H1 (cell line): ENCODE results near the gene TAF5. TPM values are rescaled to one million over a fixed set of nuclear protein-coding genes. Genes with fewer than 3 reads are reported as not detected.
A peak's percentile ranks its signal among the peaks of the same experiment; 100 is the strongest.

ENCODE experiments used
- CTCF ChIA-PET: fragments of 300-600 bp; sonication (Branson Sonifier 250); formaldehyde crosslinking; loops from one replicate; lab custom pipeline; 2021; ENCODE audit not compliant: partially characterized antibody; lab: Charles Lee
- POLR2A ChIA-PET: fragments of 300-600 bp; sonication (Branson Sonifier 250); formaldehyde crosslinking; loops from one replicate; lab custom pipeline; 2021; ENCODE audit warnings: inconsistent platforms; ENCODE audit not compliant: partially characterized antibody; lab: Charles Lee
- DNase-seq, 2 experiments: peaks; one replicate each; pipeline versions ENCODE4 v3.0.0 to v3.0.0-alpha.2; 2010 to 2022; ENCODE audit warnings: low spot score in 2 of 2, low read depth in 1 of 2, mixed read lengths in 1 of 2
- FAIRE-seq: peaks from 2 replicates; lab custom pipeline; 2011; peaks lifted over from hg19 to GRCh38; lab: Jason Lieb, UNC
- H2AFZ ChIP-seq: 2 replicates; pipeline ENCODE4 v1.8.1; 2012; ENCODE audit warnings: low read length, inconsistent platforms
- H2AK5ac ChIP-seq: 2 replicates; pipeline ENCODE4 v1.6.1; 2013; ENCODE audit warnings: low read depth, low read length
- H2BK120ac ChIP-seq: replicated peaks from 2 replicates; pipeline ENCODE3; 2013; ENCODE audit warnings: low read depth, low read length, inconsistent platforms
- H2BK12ac ChIP-seq: 2 replicates; pipeline ENCODE4 v1.6.1; 2013; ENCODE audit warnings: low read depth, low read length
- H2BK15ac ChIP-seq: 2 replicates; pipeline ENCODE4 v1.6.1; 2013; ENCODE audit warnings: low read length
- H2BK20ac ChIP-seq: 2 replicates; pipeline ENCODE4 v1.6.1; 2013; ENCODE audit warnings: low read length
- H2BK5ac ChIP-seq: 2 replicates; pipeline ENCODE4 v1.6.1; 2013; ENCODE audit warnings: low read depth, low read length
- H3K14ac ChIP-seq: 2 replicates; pipeline ENCODE4 v1.6.1; 2013; ENCODE audit warnings: inconsistent platforms; ENCODE audit not compliant: insufficient read length
- H3K18ac ChIP-seq: 2 replicates; pipeline ENCODE4 v1.6.1; 2013; ENCODE audit warnings: low read length; ENCODE audit errors: extremely low read depth
- H3K23ac ChIP-seq: 2 replicates; pipeline ENCODE4 v1.6.1; 2013; ENCODE audit warnings: inconsistent platforms; ENCODE audit not compliant: insufficient read length
- H3K23me2 ChIP-seq: 2 replicates; pipeline ENCODE4 v1.6.1; 2013; ENCODE audit warnings: low read depth, low read length
- H3K27ac ChIP-seq: 2 replicates; pipeline ENCODE4 v1.6.1; 2011; ENCODE audit warnings: low read depth, low read length, inconsistent platforms
- H3K27me3 ChIP-seq, 4 experiments: replicated peaks in 1 of 4; 1 replicate in 1 of 4; 2 replicates in 3 of 4; pipeline versions ENCODE4 v1.6.1 to v1.8.1; 2011 to 2013; ENCODE audit warnings: low read length in 3 of 4, mild to moderate bottlenecking in 3 of 4, inconsistent platforms in 2 of 4, mixed read lengths in 2 of 4, moderate library complexity in 1 of 4; ENCODE audit not compliant: control insufficient read depth in 3 of 4, insufficient read depth in 3 of 4; ENCODE audit errors: extremely low read depth in 1 of 4
- H3K36me3 ChIP-seq, 4 experiments: 2 replicates each; pipeline versions ENCODE4 v1.6.1 to v1.8.1; 2011 to 2013; ENCODE audit warnings: mild to moderate bottlenecking in 4 of 4, low read length in 3 of 4, moderate library complexity in 2 of 4, control low read depth in 1 of 4, inconsistent platforms in 1 of 4; ENCODE audit not compliant: insufficient read depth in 4 of 4, control insufficient read depth in 2 of 4
- H3K4ac ChIP-seq: replicated peaks from 2 replicates; pipeline ENCODE3; 2013; ENCODE audit warnings: low read length, low read depth, mixed read lengths, inconsistent platforms; ENCODE audit not compliant: insufficient read length
- H3K4me1 ChIP-seq, 4 experiments: replicated peaks in 1 of 4; 1 replicate in 1 of 4; 2 replicates in 3 of 4; pipeline versions ENCODE4 v1.6.1 to v1.8.1; 2011 to 2013; ENCODE audit warnings: low read length in 3 of 4, inconsistent platforms in 2 of 4, mixed read lengths in 1 of 4; ENCODE audit not compliant: insufficient read depth in 4 of 4, control insufficient read depth in 3 of 4
- H3K4me2 ChIP-seq, 2 experiments: 2 replicates each; pipeline versions ENCODE4 v1.6.1 to v1.8.1; 2011 to 2013; ENCODE audit warnings: low read depth in 2 of 2, low read length in 2 of 2, control low read depth in 1 of 2, inconsistent platforms in 1 of 2, mild to moderate bottlenecking in 1 of 2; ENCODE audit not compliant: insufficient read depth in 1 of 2
- H3K4me3 ChIP-seq, 4 experiments: fragments of 200-600, 300-600 bp in 1 of 4; sonication (generic), shearing (Covaris generic), sonication (Bioruptor Twin) in 1 of 4; 2 replicates each; pipeline versions ENCODE4 v1.5.1 to v1.8.1; 2011 to 2016; ENCODE audit warnings: low read length in 4 of 4, low read depth in 3 of 4, control low read depth in 2 of 4, inconsistent platforms in 2 of 4, mild to moderate bottlenecking in 2 of 4, mixed read lengths in 1 of 4, moderate library complexity in 1 of 4; ENCODE audit not compliant: insufficient read depth in 2 of 4; ENCODE audit errors: extremely low read depth in 1 of 4
- H3K56ac ChIP-seq: replicated peaks from 2 replicates; pipeline ENCODE3; 2013; ENCODE audit warnings: low read depth, mild to moderate bottlenecking, mixed read lengths, low read length, inconsistent platforms; ENCODE audit not compliant: insufficient read length
- H3K79me1 ChIP-seq: 2 replicates; pipeline ENCODE4 v1.6.1; 2013; ENCODE audit warnings: low read depth, low read length, control low read depth
- H3K79me2 ChIP-seq, 2 experiments: 2 replicates each; pipeline versions ENCODE4 v1.6.1 to v1.8.1; 2012 to 2013; ENCODE audit warnings: low read length in 2 of 2, mild to moderate bottlenecking in 2 of 2, inconsistent platforms in 1 of 2; ENCODE audit not compliant: insufficient read depth in 2 of 2, control insufficient read depth in 1 of 2
- H3K9ac ChIP-seq, 4 experiments: replicated peaks in 1 of 4; 1 replicate in 1 of 4; 2 replicates in 3 of 4; pipeline versions ENCODE4 v1.6.1 to v1.8.1; 2011 to 2013; ENCODE audit warnings: low read depth in 3 of 4, low read length in 3 of 4, control low read depth in 2 of 4, mild to moderate bottlenecking in 2 of 4, moderate library complexity in 2 of 4, inconsistent platforms in 1 of 4; ENCODE audit errors: extremely low read depth in 1 of 4
- H3K9me3 ChIP-seq, 2 experiments: 2 replicates each; pipeline versions ENCODE4 v1.6.1 to v1.8.1; 2012 to 2013; ENCODE audit warnings: mild to moderate bottlenecking in 2 of 2, moderate library complexity in 2 of 2, control low read depth in 1 of 2, inconsistent platforms in 1 of 2, low read depth in 1 of 2, low read length in 1 of 2, mixed read lengths in 1 of 2; ENCODE audit not compliant: insufficient read depth in 2 of 2
- H4K20me1 ChIP-seq, 2 experiments: replicated peaks in 1 of 2; 2 replicates each; pipeline versions ENCODE3 to v1.8.1; 2011 to 2013; ENCODE audit warnings: inconsistent platforms in 2 of 2, low read length in 2 of 2, mild to moderate bottlenecking in 1 of 2; ENCODE audit not compliant: insufficient read depth in 2 of 2, control insufficient read depth in 1 of 2
- H4K5ac ChIP-seq: 2 replicates; pipeline ENCODE4 v1.6.1; 2013; ENCODE audit warnings: low read length, low read depth, mixed read lengths, inconsistent platforms; ENCODE audit not compliant: insufficient read length
- H4K8ac ChIP-seq: 2 replicates; pipeline ENCODE4 v1.8.0; 2013; ENCODE audit warnings: mild to moderate bottlenecking, moderate library complexity, low read length, inconsistent platforms; ENCODE audit not compliant: insufficient read depth; ENCODE audit errors: extremely low read depth
- H4K91ac ChIP-seq: replicated peaks from 2 replicates; pipeline ENCODE3; 2013; ENCODE audit warnings: low read length, mixed read lengths, inconsistent platforms; ENCODE audit not compliant: insufficient read length
- CTCF ChIP-seq, 3 experiments: IDR thresholded peaks; 1 replicate in 2 of 3; 2 replicates in 1 of 3; pipeline versions ENCODE4 v1.5.1 to v1.6.1; 2011; ENCODE audit warnings: low read length in 3 of 3, mild to moderate bottlenecking in 3 of 3, inconsistent platforms in 2 of 3, low read depth in 1 of 3, moderate library complexity in 1 of 3; ENCODE audit not compliant: insufficient read depth in 1 of 3; ENCODE audit errors: control extremely low read depth in 1 of 3
- RAD21 ChIP-seq, 2 experiments: IDR thresholded peaks in 1 of 2; conservative IDR thresholded peaks in 1 of 2; 2 replicates each; pipeline ENCODE4 v1.6.1; 2011; ENCODE audit warnings: low read depth in 2 of 2, low read length in 2 of 2, improper control_type of control experiment in 1 of 2, inconsistent platforms in 1 of 2, mild to moderate bottlenecking in 1 of 2, moderate library complexity in 1 of 2
- SUZ12 ChIP-seq: fragments of 200-600 bp; sonication (generic); IDR thresholded peaks from 2 replicates; pipeline ENCODE4 v1.6.1; 2012; ENCODE audit warnings: mild to moderate bottlenecking, inconsistent platforms, low read length, moderate library complexity, mixed read lengths
- WGBS, 2 experiments: shearing (Covaris generic) in 1 of 2; methylation state at CpG; one replicate each; pipeline versions ENCODE4 v1.1.6 to v1.1.7; 2013 to 2015; ENCODE audit warnings: low lambda C conversion rate in 2 of 2, mixed read lengths in 2 of 2, inconsistent platforms in 1 of 2, low coverage in 1 of 2, missing lambda C conversion rate in 1 of 2; ENCODE audit not compliant: insufficient replicate concordance in 2 of 2, insufficient coverage in 1 of 2, insufficient read length in 1 of 2; ENCODE audit errors: extremely low coverage in 1 of 2, missing lambda C conversion rate in 1 of 2; 5-methylcytosine and 5-hydroxymethylcytosine counted together
- polyA plus RNA-seq, 7 experiments: library from polyadenylated mRNA; depleted of rRNA in 3 of 7; stranded (reverse) in 5 of 7; unstranded in 2 of 7; fragments of >200 nt in 5 of 7; fragments of 200-250 nt in 2 of 7; gene quantifications; 1 replicate in 5 of 7; 2 replicates in 1 of 7; 4 replicates in 1 of 7; pipeline versions ENCODE4 v1.2.1 to v1.2.3, GENCODE V29; 2011 to 2013; ENCODE audit warnings: missing spikeins in 2 of 7, mixed read lengths in 2 of 7
- total RNA-seq: library from RNA; stranded (reverse); fragmentation: NEBNext Ultra II Directional; extraction: Animal tissue kit (Norgen Biotek cat#: 25700); gene quantifications from 2 replicates; pipeline ENCODE4 v1.2.1, GENCODE V29; 2021

The TAF5 gene
- total and polyA plus RNA-seq, 2 of the 8 experiments (the other 6 are each of a cell fraction or from before 2014, with no cell fraction given) = 5.8 to 15.6 TPM

GRCh38 chr10:103416436-103417147 is 48.8 kb downstream of the TAF5 start:
- Histone ChIP-seq H3K23me2 (no peaks in the 10 kb centered on the region), H2BK120ac (no peak overlapping the region), H3K36me3 (peaks cover 59 to 94% (median 90%) of the 10 kb centered on the region in 4 experiments), H3K9me3 (no peaks in the 10 kb centered on the region), H2BK5ac (no peak overlapping the region), H3K9ac (no peak overlapping the region; a peak in 1 of 7 replicates), H3K23ac (no peak overlapping the region), H3K4me1 (no peaks in the 10 kb centered on the region), H3K4ac (no peak overlapping the region), H4K5ac (no peak overlapping the region), H3K4me2 (no peak overlapping the region), H2BK20ac (no peak overlapping the region), H2AK5ac (no peak overlapping the region), H3K79me1 (no peaks in the 10 kb centered on the region), H3K4me3 (no peak overlapping the region), H3K56ac (no peak overlapping the region), H4K20me1 (peaks cover 7 to 9% of the 10 kb centered on the region in 2 experiments), H3K27ac (no peak overlapping the region), H3K27me3 (no peaks in the 10 kb centered on the region), H2BK12ac (no peak overlapping the region)
- POLR2A ChIA-PET = interaction anchor here (0.7 to 2.1 kb wide), 8 partner anchors 9 to 96 kb away, joined by 3 to 5 read pairs (median 3); no protein-coding TSS in a partner anchor
- FAIRE-seq (no peak), DNase-seq (no peak)
- TF ChIP-seq RAD21 (IDR thresholded peaks at IDR 0.05 in 1 of 2, conservative IDR thresholded peaks at IDR 0.05 in 1 of 2; ENCODE audit: low read depth in 2 of 2, low read length in 2 of 2) (peak; percentile 45 to 51), CTCF (IDR thresholded peaks at IDR 0.05; ENCODE audit: control extremely low read depth in 1 of 3, insufficient read depth in 1 of 3, low read depth in 1 of 3, low read length in 3 of 3) (peak in 2 of 3 experiments; percentile 27 to 44; a peak in 2 of 4 replicates), SUZ12 (no peak)
- TF ChIP-seq, all 59 proteins: peak for 2
- CTCF ChIA-PET = interaction anchor here (0.6 to 4.3 kb wide), 27 partner anchors 8 to 234 kb away, joined by 3 to 35 read pairs (median 4); partner anchors contain the start of genes ATP5MK and PDCD11
- Histone ChIP-seq H3K18ac (no peak overlapping the region), H4K8ac (no peak overlapping the region; the same call in 1 of the 2 replicates), H2BK15ac (no peak overlapping the region), H3K14ac (no peak overlapping the region), H3K79me2 (no peaks in the 10 kb centered on the region), H4K91ac (no peak overlapping the region), H2AFZ (no peak overlapping the region)
- WGBS, 2 experiments = 87% methylated on average over 8 of the region's 8 CpGs; no CpG with 5 or more reads in 1 of the 2 experiments
